Cortex of kidney (tissue), 1 donor: ENCODE results near the gene RNF166.
"Not testable (repeated sequence)": the region's sequence is repeated elsewhere in the genome, so short reads cannot be mapped to it uniquely, and the experiment has no call there.

Experiments used
- DNase-seq: peaks from one replicate; lab custom pipeline; 2025; lab: John Stamatoyannopoulos, UW

The RNF166 gene

GRCh38 chr16:88673716-88674379 lies 32.4 kb downstream of the RNF166 start:
- DNase-seq: no peak

- no peak for DNase-seq
These were observed 33.4 kb downstream of the RNF166 start for GRCh38 chr16:88672776-88673175.

GRCh38 chr16:88671806-88672205 lies 34.4 kb downstream of the RNF166 start:
- no peak for DNase-seq

- DNase-seq: no peak
These were observed 36.2 kb downstream of the RNF166 start for GRCh38 chr16:88669980-88670379.

- DNase-seq: not testable (repeated sequence)
These were observed 36.7 kb downstream of the RNF166 start for GRCh38 chr16:88669493-88669892.

GRCh38 chr16:88667461-88667860 lies 38.7 kb downstream of the RNF166 start:
- DNase-seq: no peak

- no peak for DNase-seq
These were observed 40.6 kb downstream of the RNF166 start for GRCh38 chr16:88665570-88665969.

GRCh38 chr16:88665148-88665547 lies 41.1 kb downstream of the RNF166 start:
- DNase-seq: no peak

- DNase-seq: peak; percentile 83
These were observed 43.2 kb downstream of the RNF166 start, which contains the start of gene MVD for GRCh38 chr16:88662843-88663606. Gene MVD, minus strand, starts transcription at chr16:88663091. Its CDS starts 11 bp downstream, at chr16:88663080.

GRCh38 chr16:88662222-88662842 lies 43.9 kb downstream of the RNF166 start:
- DNase-seq: no peak

- DNase-seq: no peak
These were observed 44.7 kb downstream of the RNF166 start for GRCh38 chr16:88661468-88661867.

GRCh38 chr16:88659160-88659559 lies 47.0 kb downstream of the RNF166 start:
- no peak for DNase-seq

- DNase-seq: no peak
These were observed 47.5 kb downstream of the RNF166 start for GRCh38 chr16:88658714-88659113.

- DNase-seq: no peak
These were observed 48.8 kb downstream of the RNF166 start for GRCh38 chr16:88657371-88657770.

- DNase-seq: no peak
These were observed 49.8 kb downstream of the RNF166 start for GRCh38 chr16:88656291-88656980.

- no peak for DNase-seq
These were observed 50.4 kb downstream of the RNF166 start for GRCh38 chr16:88655733-88656281.

GRCh38 chr16:88655053-88655732 lies 51.0 kb downstream of the RNF166 start:
- DNase-seq: no peak

- DNase-seq: no peak
These were observed 51.7 kb downstream of the RNF166 start for GRCh38 chr16:88654363-88655052.

- no peak for DNase-seq
These were observed 52.4 kb downstream of the RNF166 start for GRCh38 chr16:88653596-88654362.

- DNase-seq: no peak
These were observed 53.1 kb downstream of the RNF166 start for GRCh38 chr16:88653101-88653500.
